Renal pelvis (tissue), 4 donors: ENCODE data around the gene FRAS1. TPM values are rescaled to one million over a fixed set of nuclear protein-coding genes. Genes with fewer than 3 reads are reported as not detected.

ENCODE experiments used
- DNase-seq: peaks from one replicate; pipeline ENCODE4 v3.0.0-alpha.2; 2013
- polyA plus RNA-seq, 3 donors: library from polyadenylated mRNA; unstranded; fragments of 120-200 nt; gene quantifications; one replicate each; pipeline ENCODE4 v1.2.1, GENCODE V29; 2013; ENCODE audit not compliant: insufficient read length in 3 of 3

Gene FRAS1
- polyA plus RNA-seq, 3 donors = 84.7 to 103 (median 102) TPM

GRCh38 chr4:78047366-78047765 lies 9.8 kb upstream of the FRAS1 start:
- no peak for DNase-seq

- DNase-seq = peak; percentile 97
Observed at GRCh38 chr4:78056265-78057129, 626 bp upstream of the FRAS1 start.

- DNase-seq = peak; percentile 48
Observed at GRCh38 chr4:78057600-78058550, 752 bp downstream of the FRAS1 start.

- peak; percentile 52 for DNase-seq
Observed at GRCh38 chr4:78058591-78059523, 1.7 kb downstream of the FRAS1 start.

GRCh38 chr4:78059524-78059889 lies 2.4 kb downstream of the FRAS1 start:
- DNase-seq = peak; percentile 89

GRCh38 chr4:78059938-78060337 lies 2.8 kb downstream of the FRAS1 start:
- DNase-seq = no peak

GRCh38 chr4:78061939-78062570 lies 4.9 kb downstream of the FRAS1 start:
- DNase-seq = no peak

- DNase-seq = peak; percentile 55
Observed at GRCh38 chr4:78065508-78066192, 8.5 kb downstream of the FRAS1 start.

- DNase-seq = no peak
Observed at GRCh38 chr4:78068481-78068880, 11.4 kb downstream of the FRAS1 start.

- no peak for DNase-seq
Observed at GRCh38 chr4:78069319-78069718, 12.2 kb downstream of the FRAS1 start.

- no peak for DNase-seq
Observed at GRCh38 chr4:78069859-78070258, 12.7 kb downstream of the FRAS1 start.

GRCh38 chr4:78070731-78071282 lies 13.7 kb downstream of the FRAS1 start:
- no peak for DNase-seq

- DNase-seq = no peak
Observed at GRCh38 chr4:78074759-78075158, 17.6 kb downstream of the FRAS1 start.

GRCh38 chr4:78075986-78076385 lies 18.9 kb downstream of the FRAS1 start:
- no peak for DNase-seq

- DNase-seq = no peak
Observed at GRCh38 chr4:78078101-78078500, 21.0 kb downstream of the FRAS1 start.

- DNase-seq = no peak
Observed at GRCh38 chr4:78079726-78080430, 22.8 kb downstream of the FRAS1 start.

- DNase-seq = no peak
Observed at GRCh38 chr4:78081541-78081940, 24.4 kb downstream of the FRAS1 start.

- no peak for DNase-seq
Observed at GRCh38 chr4:78083035-78083434, 25.9 kb downstream of the FRAS1 start.

- no peak for DNase-seq
Observed at GRCh38 chr4:78091534-78091933, 34.4 kb downstream of the FRAS1 start.
